ENCODE measurements around the gene SARDH. TPM values are rescaled to one million over a fixed set of nuclear protein-coding genes. Genes with fewer than 3 reads are reported as not detected.

The SARDH gene
- polyA plus RNA-seq, 1 donor (not counting 4 experiments of a cell fraction or from before 2014, with no cell fraction given) = 0.03 TPM

GRCh38 chr9:133684121-133684935, 53.8 kb downstream of the SARDH start:
- Histone ChIP-seq H3K27ac (ENCODE audit: control insufficient read depth, insufficient read depth, low read length) (no peak overlapping the region), H3K9me3 (ENCODE audit: control insufficient read depth, low read depth, low read length) (no peaks in the 10 kb centered on the region), H3K4me1 (ENCODE audit: control insufficient read depth, extremely low read depth, insufficient read depth, low read length) (no peaks in the 10 kb centered on the region), H3K4me3 (ENCODE audit: control insufficient read depth in 2 of 3, extremely low read depth in 1 of 3, insufficient read depth in 2 of 3, low read depth in 1 of 3, low read length in 3 of 3) (no peak overlapping the region), H4K20me1 (ENCODE audit: control insufficient read depth, extremely low read depth, insufficient read depth, low read length) (no peaks in the 10 kb centered on the region), H3K4me2 (ENCODE audit: control insufficient read depth, extremely low read depth, insufficient read depth, low read depth, low read length) (no peak overlapping the region), H3K9ac (ENCODE audit: control insufficient read depth, extremely low read depth, insufficient read depth, low read length) (no peak overlapping the region), H3K36me3 (ENCODE audit: control insufficient read depth in 2 of 2, extremely low read depth in 1 of 2, insufficient read depth in 2 of 2, low read length in 2 of 2) (no peaks in the 10 kb centered on the region), H3K27me3 (ENCODE audit: control insufficient read depth, extremely low read depth, insufficient read depth, low read length) (peaks cover 5% of the 10 kb centered on the region), H3K9me1 (ENCODE audit: control insufficient read depth, extremely low read depth, insufficient read depth, low read length) (no peaks in the 10 kb centered on the region), H3K79me2 (ENCODE audit: control insufficient read depth, insufficient read depth, low read length) (no peaks in the 10 kb centered on the region), H2AFZ (ENCODE audit: control insufficient read depth, low read length) (no peak overlapping the region)
- FAIRE-seq = no peak
- TF ChIP-seq EZH2 (IDR thresholded peaks at IDR 0.05; ENCODE audit: low read length) (no peak), CTCF (optimal IDR thresholded peaks at IDR 0.05 in 1 of 3, IDR thresholded peaks at IDR 0.05 in 1 of 3, conservative IDR thresholded peaks at IDR 0.05 in 1 of 3; ENCODE audit: extremely low read depth in 1 of 3, insufficient read depth in 2 of 3, low read length in 3 of 3) (no peak)
- dilution Hi-C loops (cut with MboI; ENCODE audit: extremely low pct_ligation_motif_present, low sequenced_read_pairs) = no loop called here
- no peak for DNase-seq (ENCODE audit: low read depth, low spot score)

- no peaks in the 10 kb centered on the region for H3K36me3 ChIP-seq (ENCODE audit: control insufficient read depth in 2 of 2, extremely low read depth in 1 of 2, insufficient read depth in 2 of 2, low read length in 2 of 2)
- no peaks in the 10 kb centered on the region for H3K79me2 ChIP-seq (ENCODE audit: control insufficient read depth, insufficient read depth, low read length)
- FAIRE-seq (no peak), DNase-seq (ENCODE audit: low read depth, low spot score) (no peak)
- no peak overlapping the region for H3K4me3 ChIP-seq (ENCODE audit: control insufficient read depth in 2 of 3, extremely low read depth in 1 of 3, insufficient read depth in 2 of 3, low read depth in 1 of 3, low read length in 3 of 3)
- no peak overlapping the region for H3K27ac ChIP-seq (ENCODE audit: control insufficient read depth, insufficient read depth, low read length)
- no peaks in the 10 kb centered on the region for H4K20me1 ChIP-seq (ENCODE audit: control insufficient read depth, extremely low read depth, insufficient read depth, low read length)
- no peaks in the 10 kb centered on the region for H3K9me3 ChIP-seq (ENCODE audit: control insufficient read depth, low read depth, low read length)
- dilution Hi-C loops (cut with MboI; ENCODE audit: extremely low pct_ligation_motif_present, low sequenced_read_pairs) = no loop called here
- H3K4me1 ChIP-seq (ENCODE audit: control insufficient read depth, extremely low read depth, insufficient read depth, low read length) = no peaks in the 10 kb centered on the region
- H3K27me3 ChIP-seq (ENCODE audit: control insufficient read depth, extremely low read depth, insufficient read depth, low read length) = peaks cover 5% of the 10 kb centered on the region
- no peaks in the 10 kb centered on the region for H3K9me1 ChIP-seq (ENCODE audit: control insufficient read depth, extremely low read depth, insufficient read depth, low read length)
- H2AFZ ChIP-seq (ENCODE audit: control insufficient read depth, low read length) = no peak overlapping the region
- H3K9ac ChIP-seq (ENCODE audit: control insufficient read depth, extremely low read depth, insufficient read depth, low read length) = no peak overlapping the region
- TF ChIP-seq EZH2 (IDR thresholded peaks at IDR 0.05; ENCODE audit: low read length) = no peak
- TF ChIP-seq CTCF (optimal IDR thresholded peaks at IDR 0.05 in 1 of 3, IDR thresholded peaks at IDR 0.05 in 1 of 3, conservative IDR thresholded peaks at IDR 0.05 in 1 of 3; ENCODE audit: extremely low read depth in 1 of 3, insufficient read depth in 2 of 3, low read length in 3 of 3) = no peak
- H3K4me2 ChIP-seq (ENCODE audit: control insufficient read depth, extremely low read depth, insufficient read depth, low read depth, low read length) = no peak overlapping the region
These were observed 54.5 kb downstream of the SARDH start for GRCh38 chr9:133683586-133684120.

Measured in keratinocyte (primary cell).